ENCODE data around the gene MECR.
"Not testable (repeated sequence)": the region's sequence is repeated elsewhere in the genome, so short reads cannot be mapped to it uniquely, and the experiment has no call there.

MECR gene

DNA sequence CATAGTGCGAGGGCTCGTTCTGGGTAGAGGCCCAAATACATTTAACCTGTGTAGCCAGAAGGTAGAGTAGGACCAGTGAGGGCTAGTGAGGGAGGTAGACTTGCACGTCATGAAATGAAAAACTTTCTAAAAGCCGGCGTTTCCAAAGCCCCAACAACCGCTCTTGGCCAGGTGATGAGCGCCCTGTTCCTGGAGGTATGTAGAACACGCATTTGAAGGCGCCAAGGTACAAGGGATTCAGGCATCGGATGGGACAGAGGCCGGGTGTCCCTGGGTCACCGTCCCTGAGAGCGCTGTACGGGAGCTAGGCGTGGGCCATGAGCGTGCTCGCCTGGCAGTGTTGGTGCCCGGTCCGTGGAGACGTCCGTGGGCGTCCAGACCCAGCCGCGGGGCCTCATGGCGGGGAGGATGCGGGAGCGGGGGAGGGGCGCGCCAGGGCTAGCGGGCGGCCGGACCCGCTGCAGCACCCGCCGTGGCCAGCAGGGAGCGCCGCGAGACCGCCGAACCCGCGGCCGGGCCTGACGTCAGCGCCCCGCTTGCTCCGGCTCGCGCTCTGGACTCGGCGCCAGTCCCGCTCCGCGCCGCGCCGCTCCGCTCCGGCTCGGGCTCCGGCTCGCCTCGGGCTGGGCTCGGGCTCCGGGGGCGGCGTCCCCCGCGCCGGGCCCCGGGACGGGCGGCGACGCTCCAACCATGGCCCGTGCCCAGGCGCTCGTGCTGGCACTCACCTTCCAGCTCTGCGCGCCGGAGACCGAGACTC is 5.4 kb upstream of the MECR start, which contains the start of gene PTPRU:
Gene PTPRU (plus strand): TSS at position 568 of the 757 bp plus-strand sequence. CDS start 123 bp downstream, at position 691.
- no peak for FAIRE-seq

DNA sequence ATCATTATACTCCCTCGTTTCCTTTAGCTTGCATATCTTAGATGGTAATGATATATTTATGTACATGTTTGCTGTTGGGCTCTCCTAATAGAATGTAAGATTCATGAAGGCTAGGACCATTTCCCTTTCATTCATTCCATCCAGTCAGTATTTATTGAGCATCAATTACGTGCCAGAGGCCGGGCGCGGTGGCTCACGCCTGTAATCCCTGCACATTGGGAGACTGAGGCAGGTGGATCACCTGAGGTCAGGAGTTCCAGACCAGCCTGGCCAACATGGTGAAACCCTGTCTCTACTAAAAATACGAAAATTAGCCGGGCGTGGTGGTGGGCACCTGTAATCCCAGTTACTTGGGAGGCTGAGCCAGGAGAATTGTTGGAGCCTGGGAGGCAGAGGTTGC is 4.1 kb upstream of the MECR start:
- not testable (repeated sequence) for FAIRE-seq

DNA sequence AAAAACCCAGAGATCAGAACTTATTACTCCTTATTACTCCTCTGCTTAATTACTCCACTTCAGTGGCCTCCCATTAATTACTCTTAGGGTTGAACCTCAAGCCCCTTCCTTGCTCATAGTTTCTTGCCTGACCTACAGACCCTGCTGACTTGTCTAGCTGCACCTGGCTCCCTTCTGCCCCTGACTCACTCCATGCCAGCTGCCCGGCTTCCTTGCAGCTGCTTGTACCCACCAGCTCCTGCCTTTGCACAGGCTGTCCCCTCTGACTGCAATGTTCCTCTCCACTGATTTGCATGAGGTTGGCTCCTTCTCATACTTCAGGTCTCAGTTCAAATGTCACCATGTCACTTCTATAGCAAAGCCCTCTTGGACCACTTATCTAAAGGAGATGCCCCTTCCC is 3.7 kb upstream of the MECR start:
- no peak for FAIRE-seq

DNA sequence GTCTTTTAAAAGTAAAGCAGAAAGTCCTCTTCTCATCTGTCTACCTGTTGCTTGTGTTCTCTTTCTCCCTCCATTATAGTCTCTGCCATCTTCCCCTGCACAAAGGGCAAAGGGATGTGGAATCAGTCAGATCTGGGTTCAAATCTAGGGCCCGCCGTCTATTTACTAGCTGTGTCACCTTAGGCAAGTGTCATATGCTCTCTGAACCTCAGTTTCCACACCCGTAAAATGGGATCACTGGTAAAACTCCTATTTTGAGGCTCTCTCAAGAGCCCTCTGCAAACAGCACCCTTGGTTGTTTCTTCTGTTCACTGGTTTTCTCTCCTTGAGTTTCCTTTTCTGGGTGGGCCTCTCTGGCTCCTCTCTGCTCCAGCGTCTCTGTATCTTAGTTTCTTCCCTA is 3.0 kb upstream of the MECR start:
- no peak for FAIRE-seq

DNA sequence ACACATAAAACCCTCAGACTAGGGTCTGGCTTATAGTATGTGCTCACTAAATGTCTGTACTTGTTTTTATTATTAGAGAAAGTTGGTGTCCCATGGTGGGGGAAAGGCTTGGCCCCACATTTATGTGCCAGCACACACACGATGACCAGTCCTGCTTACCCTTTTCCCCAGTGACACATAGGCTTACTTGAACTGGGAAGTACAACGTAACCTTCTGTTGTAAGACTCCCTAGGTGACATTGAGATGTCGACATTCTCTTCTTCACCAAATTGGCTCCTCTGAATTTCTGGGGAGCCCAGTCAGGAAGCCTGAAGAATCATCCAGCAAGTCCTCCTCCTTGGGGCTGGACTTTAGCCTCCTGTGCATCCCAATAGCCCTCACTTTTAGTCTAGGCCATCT is 1.7 kb upstream of the MECR start:
- FAIRE-seq, result no peak

DNA sequence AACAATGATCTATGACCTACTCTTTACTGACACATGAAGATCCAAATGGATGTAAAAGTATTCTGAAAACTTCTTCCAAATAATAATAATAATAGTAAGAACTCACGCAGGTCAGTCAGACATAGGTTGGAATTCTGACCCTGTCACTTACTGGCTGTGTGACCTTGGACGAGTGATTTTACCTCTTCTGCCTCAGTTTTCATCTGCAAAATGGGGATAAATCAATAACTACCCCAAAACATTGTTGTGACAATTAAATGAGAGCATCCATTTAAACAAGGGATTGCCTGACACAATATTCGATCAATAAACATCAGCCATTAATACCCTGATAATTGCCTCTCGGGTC is 556 bp downstream of the MECR start:
- no peak for FAIRE-seq

DNA sequence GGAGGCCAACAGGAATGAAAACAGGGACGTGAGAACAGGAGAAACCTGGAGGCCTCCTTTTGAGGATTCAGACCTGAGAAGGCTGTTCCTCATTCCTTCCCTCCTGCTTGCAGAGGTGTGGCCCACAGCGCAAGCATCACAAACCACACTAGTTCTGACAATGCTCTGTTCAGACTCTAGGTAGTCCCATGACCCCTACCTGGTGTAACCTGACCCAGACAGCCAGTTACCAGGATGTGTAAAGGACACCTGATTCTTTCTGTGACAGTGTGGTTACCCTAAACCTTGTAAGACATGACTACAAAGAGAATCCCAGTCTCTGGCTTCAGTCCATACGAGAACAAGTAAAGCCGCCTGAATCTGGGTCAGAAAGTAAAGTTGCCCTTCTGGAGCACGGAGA is 3.2 kb downstream of the MECR start:
- no peak for FAIRE-seq

DNA sequence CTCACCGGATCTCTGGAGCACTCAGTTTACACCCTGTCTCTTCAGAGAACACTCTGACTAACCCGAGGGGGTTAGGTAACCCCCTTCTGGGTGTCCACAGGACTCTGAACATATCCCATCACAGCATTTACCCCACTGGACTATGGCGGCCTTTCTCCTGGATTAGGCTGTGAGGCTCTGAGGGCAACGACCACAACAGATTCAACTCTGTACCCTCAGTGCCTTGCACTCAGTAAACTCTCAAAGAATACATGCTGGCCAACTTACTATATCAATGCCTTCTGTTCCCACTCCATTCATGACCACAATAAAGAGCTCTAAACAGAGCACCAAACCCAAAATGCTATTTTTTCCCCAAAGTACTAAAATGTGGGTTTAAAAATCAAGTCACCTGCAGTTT is 5.4 kb downstream of the MECR start:
- no peak for FAIRE-seq

DNA sequence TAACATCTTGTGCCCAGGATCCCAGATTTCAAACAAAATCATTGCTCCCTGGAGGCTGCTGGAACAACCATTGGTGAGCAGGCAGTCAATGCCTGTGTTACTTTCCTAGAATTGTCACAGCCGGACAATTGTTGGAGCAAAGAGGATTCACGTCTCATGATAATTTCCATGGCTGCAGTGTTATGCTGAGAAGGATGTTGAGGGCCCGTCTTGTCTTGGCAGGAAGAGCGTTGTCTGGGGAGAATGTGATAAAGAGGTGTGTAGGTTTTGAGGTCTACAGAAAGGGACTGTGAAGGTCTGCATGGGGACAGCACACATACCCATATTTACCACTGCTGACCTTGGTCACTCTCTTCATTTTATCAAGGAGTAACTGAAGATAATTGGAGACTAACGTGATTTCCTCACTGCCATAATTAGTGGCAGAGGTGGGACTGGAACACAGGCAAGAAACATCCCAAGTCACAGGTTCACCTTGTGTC is 6.3 kb downstream of the MECR start:
- FAIRE-seq, result no peak

DNA sequence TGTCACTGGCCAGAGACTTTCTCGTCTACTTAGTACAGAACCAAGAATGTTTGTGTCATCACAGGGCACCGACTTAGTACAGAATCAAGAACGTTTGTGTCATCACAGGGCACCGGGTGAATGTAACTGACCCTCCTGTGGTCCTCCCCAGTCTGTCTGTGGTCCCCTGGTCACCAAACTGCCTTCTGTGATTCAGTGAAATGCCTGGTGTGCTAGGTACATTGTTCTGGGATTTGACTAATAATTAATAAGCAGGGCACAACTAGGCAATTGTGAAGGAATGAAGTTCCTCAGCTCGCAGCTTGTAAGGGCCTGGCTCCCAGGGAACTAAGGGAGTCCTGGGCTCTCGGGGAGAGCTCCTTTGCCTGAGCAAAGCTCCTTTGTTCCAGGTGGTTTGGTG is 7.2 kb downstream of the MECR start:
- FAIRE-seq, result no peak

DNA sequence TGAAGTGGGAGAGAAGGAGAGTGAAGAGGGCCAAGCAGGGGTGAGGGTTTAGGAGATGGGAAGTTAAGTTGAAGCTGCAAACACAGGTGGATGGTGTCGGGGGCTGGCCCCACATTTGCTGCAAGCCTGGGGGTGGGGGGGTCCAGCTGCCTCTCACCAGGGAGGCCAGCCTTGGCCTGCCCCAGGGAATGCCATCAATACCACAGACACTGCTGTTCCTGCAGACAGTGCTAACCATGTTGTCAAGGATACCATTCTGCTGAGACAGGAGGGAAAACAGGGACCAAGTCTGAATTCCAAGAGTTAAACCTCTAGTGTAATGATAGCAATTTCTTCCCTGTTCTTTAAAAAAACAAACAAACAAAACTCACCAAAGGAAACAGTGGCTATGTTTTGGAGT is 8.0 kb downstream of the MECR start:
- FAIRE-seq, result no peak

DNA sequence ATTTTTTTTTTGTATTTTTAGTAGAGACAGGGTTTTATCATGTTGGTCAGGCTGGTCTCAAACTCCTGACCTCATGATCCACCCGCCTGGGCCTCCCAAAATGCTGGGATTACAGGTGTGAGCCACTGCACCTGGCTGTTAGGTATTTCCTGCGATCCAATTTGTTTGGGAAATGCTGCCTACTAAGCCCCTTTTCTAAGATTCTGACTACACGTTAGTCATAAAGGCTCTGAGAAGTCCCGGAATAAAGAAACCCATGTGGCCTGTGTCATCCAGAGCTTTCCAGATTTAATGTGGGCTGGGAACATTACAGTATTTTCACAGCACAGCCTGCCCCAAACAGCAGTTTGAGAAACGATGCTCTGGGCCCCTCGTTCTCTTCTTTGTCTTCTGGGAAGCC is 8.5 kb downstream of the MECR start:
- FAIRE-seq, result not testable (repeated sequence)

DNA sequence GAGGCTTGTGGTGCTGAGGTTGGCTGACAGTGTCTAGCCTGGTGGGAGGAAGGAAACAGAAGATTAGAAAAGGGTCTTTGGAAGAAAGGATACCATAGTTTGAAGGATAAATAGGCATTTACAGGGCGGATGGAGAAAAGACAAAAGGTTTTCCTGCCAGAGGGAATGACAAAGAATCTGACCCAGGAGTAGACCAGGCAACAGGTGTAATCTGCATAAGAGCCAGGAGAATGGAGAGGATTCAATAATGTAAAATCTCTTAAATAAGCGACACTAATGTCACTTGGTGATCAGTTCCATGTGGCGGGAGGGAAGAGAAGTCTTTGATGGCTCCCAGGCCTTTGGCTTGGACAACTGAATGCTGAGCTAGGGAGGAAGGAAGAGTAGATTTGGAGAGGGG is 9.4 kb downstream of the MECR start:
- FAIRE-seq, result no peak

DNA sequence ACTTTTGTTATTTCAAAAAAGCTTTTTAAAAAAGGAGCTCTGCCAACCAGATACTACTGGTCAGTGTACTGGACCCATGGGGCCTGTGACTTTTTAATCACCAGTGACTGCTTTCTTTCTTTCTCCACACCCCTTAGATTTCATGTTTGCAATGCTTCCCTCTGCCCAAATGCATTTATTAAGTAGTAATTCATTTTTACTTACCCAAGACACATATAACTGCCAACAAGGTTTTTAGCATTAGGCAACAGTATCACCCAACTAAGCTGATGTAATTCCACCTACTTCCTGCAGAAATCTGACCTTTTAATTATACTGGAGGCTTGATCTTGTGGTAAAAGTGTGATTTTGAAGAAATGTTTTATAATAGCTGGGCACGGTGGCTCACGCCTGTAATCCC is 12.5 kb downstream of the MECR start:
- FAIRE-seq, result no peak

DNA sequence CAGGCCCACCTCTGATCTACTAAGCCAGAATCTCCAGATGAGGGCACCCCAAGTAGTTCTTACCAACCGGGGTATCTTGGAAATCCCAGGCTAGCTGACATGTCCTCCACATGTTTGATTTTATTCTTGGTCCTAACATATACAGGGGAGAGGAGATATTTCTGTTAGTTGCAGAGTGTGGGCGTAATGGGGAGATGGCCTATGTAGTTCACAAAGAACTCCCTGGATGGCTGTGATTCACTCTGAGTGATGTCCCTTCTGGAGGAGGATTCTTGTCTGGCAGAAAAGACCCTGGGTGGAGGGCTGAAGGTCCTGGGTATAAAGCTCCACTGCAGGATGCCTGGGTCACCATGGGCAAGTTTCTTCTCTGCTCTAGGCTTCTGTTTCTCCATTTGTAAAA is 13.1 kb downstream of the MECR start:
- no peak for FAIRE-seq

DNA sequence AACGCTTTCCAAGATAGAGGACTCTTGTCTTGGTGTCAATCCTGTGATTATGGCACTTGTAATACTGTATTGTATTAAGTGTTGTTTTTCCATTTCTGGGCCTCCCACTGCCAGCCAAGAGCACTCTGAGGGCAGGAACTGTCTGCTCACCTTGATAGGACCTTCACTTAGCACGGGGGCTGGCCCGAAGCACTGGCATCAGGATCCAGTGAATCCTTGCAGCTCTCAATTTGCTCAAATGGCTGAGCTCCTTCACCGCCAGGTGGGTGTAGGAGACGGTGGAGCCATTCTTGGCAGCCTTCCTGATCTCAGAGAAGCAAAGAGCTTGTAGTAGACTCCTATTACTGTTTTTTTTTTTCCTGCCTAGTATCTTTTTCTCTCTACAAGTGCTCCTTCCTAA is 17.7 kb downstream of the MECR start:
- FAIRE-seq, result no peak

DNA sequence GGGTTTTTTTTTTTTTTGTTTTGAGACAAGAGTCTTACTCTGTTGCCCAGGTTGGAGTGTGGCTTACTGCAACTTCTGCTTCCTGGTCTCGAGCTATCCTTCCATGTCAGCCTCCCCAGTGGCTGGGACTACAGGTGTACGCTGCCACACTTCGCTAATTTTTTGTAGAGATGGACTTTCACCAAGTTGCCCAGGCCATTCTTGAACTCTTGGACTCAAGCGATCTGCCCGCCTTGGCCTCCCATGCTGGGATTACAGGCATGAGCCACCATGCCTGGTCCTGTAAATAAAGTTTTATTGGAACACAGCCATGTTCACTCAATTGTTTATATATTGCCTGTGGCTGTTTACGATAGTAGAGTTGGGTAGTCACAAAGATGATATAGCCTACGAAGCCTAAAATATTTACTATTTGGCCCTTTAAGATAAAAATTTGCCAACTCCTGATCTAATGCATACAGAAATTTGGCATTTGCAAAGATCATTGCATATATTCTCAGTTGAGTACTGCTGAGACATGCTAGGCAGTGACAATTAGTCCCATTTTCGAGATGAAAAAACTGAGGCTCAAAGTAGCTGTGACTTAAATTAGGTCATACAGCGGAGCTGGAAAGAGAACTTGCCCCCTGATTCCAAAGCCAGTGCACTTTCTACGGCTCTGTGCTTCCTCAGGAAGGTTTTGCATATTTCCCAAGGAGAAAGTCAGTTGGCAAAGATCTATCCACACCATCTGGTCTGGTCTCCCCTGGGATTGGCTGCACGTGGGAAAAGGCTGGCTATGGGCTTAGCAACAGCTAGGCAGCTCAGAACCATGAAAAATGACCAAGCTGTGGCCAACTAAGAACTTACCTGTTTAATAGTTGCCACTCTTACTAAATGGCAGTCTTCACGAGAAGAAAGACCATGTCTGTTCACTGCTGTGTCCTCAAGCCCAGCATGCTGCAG is 19.4 kb downstream of the MECR start:
- no peak for FAIRE-seq

DNA sequence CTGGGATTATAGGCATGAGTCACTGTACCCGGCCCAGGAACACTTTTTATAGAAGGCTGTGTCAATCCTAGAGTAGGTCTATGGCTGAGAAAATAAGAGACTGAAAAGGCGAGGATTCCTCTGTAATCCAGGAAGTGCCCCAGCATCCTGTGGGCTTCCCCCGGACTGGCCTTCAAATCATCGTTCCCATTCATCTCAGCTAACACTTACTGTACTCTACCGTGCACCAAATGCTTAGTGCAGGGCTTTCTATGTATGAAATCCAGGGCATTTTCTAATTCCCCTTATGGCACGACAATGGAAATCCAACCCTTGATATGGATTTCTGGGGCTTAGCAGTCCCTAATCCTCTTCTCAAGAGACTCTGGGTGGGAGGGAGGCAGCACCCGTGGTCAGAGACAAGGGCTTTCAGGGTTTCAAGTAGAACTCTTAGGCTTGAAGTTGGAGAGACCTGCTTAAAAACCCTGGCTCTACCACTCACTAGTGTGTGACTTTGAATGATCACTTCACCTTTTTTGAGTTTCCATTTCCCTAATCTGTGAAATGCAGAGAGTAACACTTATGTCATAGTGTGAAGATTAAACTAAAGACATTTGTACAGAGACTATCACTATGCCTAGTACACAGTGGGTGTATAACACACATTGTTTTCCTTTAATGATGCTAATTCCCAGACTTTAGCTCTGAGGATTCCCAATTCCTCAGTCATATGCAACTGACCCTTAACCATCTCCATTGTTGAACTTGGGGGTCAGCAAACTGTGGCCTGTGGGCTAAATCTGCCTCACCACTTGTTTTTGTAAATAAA is 20.3 kb downstream of the MECR start:
- no peak for FAIRE-seq

DNA sequence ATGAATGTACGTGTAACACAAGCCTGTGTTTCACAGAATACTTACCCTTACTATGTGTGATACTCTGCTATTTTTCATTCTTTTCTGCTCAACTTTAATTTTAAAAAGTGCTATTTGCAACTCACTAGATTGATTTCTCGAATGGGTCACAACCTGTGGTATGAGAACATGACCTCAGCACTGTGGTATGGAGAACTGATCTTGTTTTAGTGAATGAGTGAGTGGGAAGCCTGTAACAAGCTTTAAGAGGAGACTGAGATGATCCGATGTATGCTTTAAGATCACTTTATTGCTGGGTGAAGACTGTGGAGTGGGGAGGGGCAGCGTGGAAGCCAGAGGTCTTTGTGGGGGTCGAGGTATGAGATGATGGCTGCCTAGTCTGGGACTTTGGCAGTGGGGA is 21.6 kb downstream of the MECR start:
- no peak for FAIRE-seq

DNA sequence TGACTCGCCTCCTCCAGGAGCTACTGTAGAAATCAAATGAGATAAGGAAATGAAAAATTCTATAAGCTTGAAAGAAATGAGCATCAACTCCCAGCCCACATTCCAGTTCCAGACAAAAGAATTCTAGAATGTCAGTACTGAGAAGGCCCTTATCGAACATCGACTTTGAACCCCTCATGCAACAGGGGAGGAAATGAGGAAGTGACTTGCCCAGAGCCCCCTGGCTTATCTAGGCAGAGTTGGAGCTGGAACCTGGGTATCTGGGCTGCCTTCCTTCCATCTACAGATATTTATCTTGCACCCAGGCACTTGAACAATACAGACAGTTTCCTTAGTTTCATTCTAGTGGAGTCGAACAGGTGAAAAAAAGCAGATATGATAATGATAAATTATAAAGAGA is 22.3 kb downstream of the MECR start:
- FAIRE-seq, result no peak

DNA sequence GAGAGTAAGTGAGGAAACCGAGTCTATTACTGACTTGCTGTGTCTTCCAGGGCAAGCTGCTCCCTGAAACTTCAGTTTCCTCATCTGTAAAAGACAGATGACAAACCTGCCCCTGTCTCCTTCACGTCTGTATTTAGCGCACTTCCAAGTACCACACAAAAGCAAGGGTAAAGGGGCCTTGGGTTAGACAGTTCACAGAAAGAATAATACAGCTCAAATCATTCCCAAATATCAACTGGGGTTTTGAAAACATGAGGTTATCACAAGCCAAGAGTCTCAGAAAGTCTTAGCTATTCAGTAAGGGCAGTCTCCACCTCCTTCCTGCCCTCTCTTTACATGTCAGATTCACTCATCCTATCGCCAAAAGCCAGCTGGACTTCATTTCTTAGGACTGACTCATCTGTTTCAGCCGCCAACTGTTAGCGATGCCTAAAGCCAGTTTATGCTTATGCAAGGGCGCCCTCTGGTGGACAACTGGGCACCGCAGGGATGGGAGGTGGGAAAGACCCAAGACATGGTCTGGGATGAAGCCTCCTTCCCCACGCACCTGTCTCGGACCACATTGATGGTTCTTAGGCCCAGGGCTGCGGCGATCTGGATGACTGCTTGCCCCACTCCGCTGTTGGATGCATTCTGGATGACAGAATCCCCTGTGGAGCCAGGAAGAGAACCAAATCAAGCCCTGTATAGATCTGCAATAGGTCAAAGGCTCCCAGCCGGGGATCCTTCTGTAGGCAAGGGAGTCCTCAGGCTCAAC is 28.0 kb downstream of the MECR start:
- peak; percentile 98 for FAIRE-seq

DNA sequence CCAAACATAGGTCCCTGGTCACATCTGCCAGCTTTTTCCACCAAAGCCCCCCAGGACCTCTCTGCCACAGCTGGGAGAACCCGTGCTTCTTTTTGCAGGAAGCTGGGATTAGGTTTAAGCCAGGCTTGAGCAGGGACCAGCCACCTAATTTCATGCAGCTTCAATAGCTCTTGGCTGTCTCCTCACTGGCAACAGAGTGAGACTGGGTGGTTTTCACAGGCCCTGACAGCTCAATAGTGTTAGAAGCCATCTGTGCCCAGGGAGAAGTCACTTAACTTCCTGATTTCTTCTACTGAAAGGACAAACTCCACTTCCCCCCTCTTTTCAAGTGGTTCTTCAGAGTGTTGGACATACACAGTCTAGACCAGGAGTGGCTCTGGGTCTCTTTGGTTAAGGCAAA is 28.7 kb downstream of the MECR start:
- FAIRE-seq, result no peak
